K562 (cell line): ENCODE data around the gene NECAB2. TPM values are rescaled to one million over a fixed set of nuclear protein-coding genes. Genes with fewer than 3 reads are reported as not detected.

Experiments
- ATAC-seq: fragments of 200-7000 bp; cut with Tn5 transposase; 3 replicates; pipeline ENCODE4 v1.9.1; 2020; ENCODE audit warnings: moderate library complexity
- BruUV-seq: library from RNA; stranded (reverse); fragments of 400-500 nt; replicated peaks from 2 replicates; lab custom pipeline; 2021; lab: Mats Ljungman, UMichigan
- CTCF ChIA-PET: fragments of 300-600 bp; formaldehyde crosslinking; extraction: SDS; loops from one replicate; lab custom pipeline; 2021; ENCODE audit warnings: low intra/inter-chr PET ratio; lab: Yijun Ruan, JAX
- POLR2A ChIA-PET: fragments of 300-600, 350-650 bp; sonication (Branson Sonifier 250); formaldehyde crosslinking; extraction: SDS; loops from one replicate; lab custom pipeline; 2021; ENCODE audit warnings: antibody characterized with exemption, inconsistent platforms; lab: Yijun Ruan, JAX
- DNase-seq, 4 experiments: peaks; one replicate each; pipeline versions ENCODE4 v3.0.0 to v3.0.0-alpha.2; 2011 to 2018; ENCODE audit warnings: low spot score in 3 of 4, mixed read lengths in 3 of 4; ENCODE audit errors: extremely low read depth in 1 of 4
- FAIRE-seq: peaks from 2 replicates; lab custom pipeline; 2011; peaks lifted over from hg19 to GRCh38; lab: Jason Lieb, UNC
- H2AFZ ChIP-seq: 2 replicates; pipeline ENCODE4 v1.6.0; 2011; ENCODE audit warnings: low read depth, low read length, control low read depth, inconsistent platforms
- H3K27ac ChIP-seq: fragments of 200-600 bp; 3 replicates; pipeline ENCODE4 v1.8.0; 2011; ENCODE audit warnings: low read depth, mild to moderate bottlenecking, control low read depth, inconsistent platforms, low read length, moderate library complexity, mixed read lengths; ENCODE audit errors: extremely low read depth
- H3K27me3 ChIP-seq, 2 experiments: fragments of 300-600 bp in 1 of 2; 2 replicates in 1 of 2; 3 replicates in 1 of 2; pipeline versions ENCODE4 v1.6.0 to v1.8.0; 2011; ENCODE audit warnings: inconsistent platforms in 2 of 2, low read length in 2 of 2, mild to moderate bottlenecking in 1 of 2, mixed read lengths in 1 of 2, moderate library complexity in 1 of 2; ENCODE audit not compliant: control insufficient read depth in 2 of 2, insufficient read depth in 2 of 2
- H3K36me3 ChIP-seq: fragments of 300-600 bp; 3 replicates; pipeline ENCODE4 v1.8.0; 2011; ENCODE audit warnings: mild to moderate bottlenecking, low read length, inconsistent platforms; ENCODE audit not compliant: control insufficient read depth, insufficient read depth
- H3K4me1 ChIP-seq, 2 experiments: fragments of 200-600 bp in 1 of 2; replicated peaks in 1 of 2; 2 replicates in 1 of 2; 3 replicates in 1 of 2; pipeline versions ENCODE4 v1.5.1 to v1.8.0; 2011; ENCODE audit warnings: inconsistent platforms in 2 of 2, low read length in 2 of 2, mild to moderate bottlenecking in 1 of 2, mixed read lengths in 1 of 2, moderate library complexity in 1 of 2; ENCODE audit not compliant: control insufficient read depth in 2 of 2, insufficient read depth in 2 of 2
- H3K4me2 ChIP-seq: 2 replicates; pipeline ENCODE4 v1.6.1; 2011; ENCODE audit warnings: low read length, control low read depth, inconsistent platforms, mixed read lengths; ENCODE audit not compliant: insufficient read depth
- H3K4me3 ChIP-seq: fragments of 200-600 bp; sonication (generic), shearing (Covaris generic); 2 replicates; pipeline ENCODE4 v1.5.1; 2016; ENCODE audit warnings: control low read depth, inconsistent platforms
- H3K79me2 ChIP-seq: fragments of 200-600 bp; 3 replicates; pipeline ENCODE4 v1.8.0; 2011; ENCODE audit warnings: low read length, inconsistent platforms; ENCODE audit not compliant: control insufficient read depth, insufficient read depth
- H3K9ac ChIP-seq, 2 experiments: 2 replicates each; pipeline versions ENCODE4 v1.6.0 to v1.6.1; 2011; ENCODE audit warnings: low read depth in 2 of 2, low read length in 2 of 2, control low read depth in 1 of 2, inconsistent platforms in 1 of 2, mild to moderate bottlenecking in 1 of 2, mixed read lengths in 1 of 2; ENCODE audit not compliant: insufficient read depth in 1 of 2
- H3K9me1 ChIP-seq: one replicate; pipeline ENCODE4 v1.6.0; 2011; ENCODE audit warnings: inconsistent platforms, mild to moderate bottlenecking, low read length, moderate library complexity; ENCODE audit not compliant: control insufficient read depth, insufficient read depth
- H3K9me3 ChIP-seq: replicated peaks from 2 replicates; pipeline ENCODE4 v1.5.1; 2011; ENCODE audit warnings: low read depth, low read length, inconsistent platforms; ENCODE audit not compliant: control insufficient read depth, insufficient read depth
- H4K20me1 ChIP-seq: replicated peaks from 2 replicates; pipeline ENCODE4 v1.6.1; 2011; ENCODE audit warnings: low read length, inconsistent platforms, mixed read lengths; ENCODE audit not compliant: control insufficient read depth, insufficient read depth
- MYBL2 ChIP-seq, 2 experiments: fragments of 450-650 bp in 1 of 2; sonication (generic) in 1 of 2; formaldehyde crosslinking in 1 of 2; IDR thresholded peaks; 2 replicates each; pipeline versions ENCODE4 v1.6.1 to v1.8.1; 2017 to 2022; ENCODE audit warnings: borderline replicate concordance in 1 of 2, inconsistent platforms in 1 of 2, low read depth in 1 of 2, mild to moderate bottlenecking in 1 of 2, missing genetic modification reagents in 1 of 2, moderate library complexity in 1 of 2
- PKNOX1 ChIP-seq: fragments of 450-650 bp; IDR thresholded peaks from 2 replicates; pipeline ENCODE4 v1.6.1; 2016
- WGBS: fragments of 100-300 bp; shearing (Covaris generic); methylation state at CpG from one replicate; pipeline ENCODE4 v1.1.6; 2016; ENCODE audit warnings: low coverage, mixed read lengths; ENCODE audit not compliant: insufficient coverage; ENCODE audit errors: missing lambda C conversion rate; 5-methylcytosine and 5-hydroxymethylcytosine counted together
- in situ Hi-C: fragments of 300-500 bp; cut with MboI; formaldehyde crosslinking; loops from 4 replicates; pipeline ENCODE4 v1.15.0; 2018; ENCODE audit warnings: inconsistent platforms, mixed read lengths
- intact Hi-C: fragments of 100-400 bp; cut with micrococcal nuclease; formaldehyde crosslinking; loops from 2 replicates; pipeline ENCODE4 v1.14.2; 2022
- polyA plus RNA-seq, 8 experiments: library from polyadenylated mRNA; depleted of rRNA in 4 of 8; stranded (reverse) in 5 of 8; unstranded in 3 of 8; fragments of >200 nt; fragmentation: Nextera tagmentation in 2 of 8; fragmentation: Illumina TruSeq in 1 of 8; extraction: Ambion mirVana in 2 of 8; extraction: Trizol in 1 of 8; gene quantifications; 2 replicates each; pipeline versions ENCODE4 v1.2.1 to v1.2.3, GENCODE V29; 2011 to 2014; ENCODE audit warnings: inconsistent platforms in 1 of 8, missing spikeins in 1 of 8
- total RNA-seq, 7 experiments: library from RNA; depleted of rRNA in 6 of 7; stranded (reverse); fragments of >200 nt in 6 of 7; fragmentation: Illumina TruSeq in 2 of 7; extraction: Trizol in 2 of 7; gene quantifications; 2 replicates each; pipeline versions ENCODE4 v1.2.1 to v1.2.3, GENCODE V29; 2011 to 2021; ENCODE audit warnings: low replicate concordance in 1 of 7

NECAB2 gene
- total and polyA plus RNA-seq, 9 of the 15 experiments (the other 6 are each of a cell fraction or from before 2014, with no cell fraction given) = 0.03 to 0.28 TPM; not detected in 7

- no peaks in the 10 kb centered on the region for H3K9me1 ChIP-seq
- peaks cover 25 to 53% of the 10 kb centered on the region in 2 experiments; a peak in 4 of 5 replicates for H3K27me3 ChIP-seq
- no peak overlapping the region for H3K9ac ChIP-seq
- ChIA-PET CTCF (interaction anchor here (1.6 to 3.5 kb wide), 2 partner anchors 96 kb away, joined by 4 to 37 read pairs; no protein-coding TSS in a partner anchor), POLR2A (interaction anchor here (1.3 kb wide), 1 partner anchor 17 kb away, joined by 3 read pairs; the partner anchor contains the start of gene OSGIN1)
- no peak overlapping the region for H3K4me2 ChIP-seq
- DNase-seq = no peak
- no peaks in the 10 kb centered on the region for H3K36me3 ChIP-seq
- BruUV-seq = no TSS peak
- FAIRE-seq = no peak
- in situ Hi-C loops = loop anchor here (10.0 kb wide), 1 partner anchor 75 kb away; the partner anchor contains the start of gene SLC38A8
- peak; percentile 30; the same call in 1 of the 2 replicates for TF ChIP-seq PKNOX1
- TF ChIP-seq MYBL2 (IDR thresholded peaks at IDR 0.05; ENCODE audit: low read depth) = no peak
- TF ChIP-seq MYBL2 (CRISPR knock-in tag; IDR thresholded peaks at IDR 0.05; ENCODE audit: borderline replicate concordance) = no peak
- intact Hi-C loops = no loop called here
- no peak overlapping the region for H3K4me3 ChIP-seq
- 25% methylated on average over 18 of the region's 18 CpGs for WGBS
- H3K27ac ChIP-seq = no peak overlapping the region
- H4K20me1 ChIP-seq = peaks cover 15% of the 10 kb centered on the region; the same call in 1 of the 2 replicates
- H3K4me1 ChIP-seq = peaks cover 0 to 38% of the 10 kb centered on the region in 2 experiments; a peak in 1 of 5 replicates
- no peaks in the 10 kb centered on the region for H3K9me3 ChIP-seq
- H2AFZ ChIP-seq = no peak overlapping the region
- ATAC-seq = no peak
- H3K79me2 ChIP-seq = no peaks in the 10 kb centered on the region
Measured at GRCh38 chr16:83969771-83970429, 1.9 kb downstream of the NECAB2 start.
